Stimulated activated CD8-positive, alpha-beta memory T cell treated with anti-CD3 and anti-CD28 coated beads, Interleukin-4, amount 100 ng/mL, for 48 hours (primary cell): ENCODE data around the gene SCYL1.
A peak's percentile ranks its signal among the peaks of the same experiment; 100 is the strongest.

Experiments
- DNase-seq: peaks from one replicate; pipeline ENCODE4 v3.0.0-alpha.2; 2020

The SCYL1 gene

GRCh38 chr11:65572356-65573051, 47.6 kb downstream of the SCYL1 start, which contains the start of gene FAM89B:
Gene FAM89B (plus strand): TSS chr11:65572538. CDS start chr11:65572670, 132 bp downstream.
- peak; percentile 95 for DNase-seq

GRCh38 chr11:65573391-65574079, 48.7 kb downstream of the SCYL1 start:
- no peak for DNase-seq

GRCh38 chr11:65574109-65574810, 49.4 kb downstream of the SCYL1 start:
- peak; percentile 95 for DNase-seq

GRCh38 chr11:65574811-65575567, 50.1 kb downstream of the SCYL1 start:
- no peak for DNase-seq

- peak; percentile 80 for DNase-seq
These were observed 50.8 kb downstream of the SCYL1 start, which contains the start of gene EHBP1L1 for GRCh38 chr11:65575568-65576231. Gene EHBP1L1 (plus strand): TSS chr11:65576053. CDS start chr11:65576303, 250 bp downstream.

- DNase-seq = no peak
These were observed 51.5 kb downstream of the SCYL1 start for GRCh38 chr11:65576232-65576866.

- no peak for DNase-seq
These were observed 52.2 kb downstream of the SCYL1 start for GRCh38 chr11:65576867-65577755.

- no peak for DNase-seq
These were observed 52.9 kb downstream of the SCYL1 start for GRCh38 chr11:65577756-65578109.

GRCh38 chr11:65578134-65578533, 53.3 kb downstream of the SCYL1 start:
- DNase-seq = no peak

GRCh38 chr11:65578667-65579066, 53.8 kb downstream of the SCYL1 start:
- no peak for DNase-seq

GRCh38 chr11:65579291-65579690, 54.4 kb downstream of the SCYL1 start:
- no peak for DNase-seq

- no peak for DNase-seq
These were observed 55.3 kb downstream of the SCYL1 start for GRCh38 chr11:65580031-65580692.

GRCh38 chr11:65580756-65581155, 55.9 kb downstream of the SCYL1 start:
- DNase-seq = no peak

GRCh38 chr11:65581928-65582327, 57.0 kb downstream of the SCYL1 start:
- no peak for DNase-seq

GRCh38 chr11:65583589-65583988, 58.7 kb downstream of the SCYL1 start:
- no peak for DNase-seq

GRCh38 chr11:65584106-65584505, 59.2 kb downstream of the SCYL1 start:
- DNase-seq = no peak

- DNase-seq = no peak
These were observed 59.9 kb downstream of the SCYL1 start for GRCh38 chr11:65584723-65585171.

- no peak for DNase-seq
These were observed 60.7 kb downstream of the SCYL1 start for GRCh38 chr11:65585396-65586246.

GRCh38 chr11:65586247-65586630, 61.4 kb downstream of the SCYL1 start:
- no peak for DNase-seq
